K562 (cell line): ENCODE results near the gene SENP1.

Source experiments
- EZH2 ChIP-seq: IDR thresholded peaks from 2 replicates; pipeline ENCODE4 v1.6.1; 2012; ENCODE audit warnings: low read depth, mild to moderate bottlenecking, inconsistent platforms, low read length, borderline replicate concordance
- KLF6 ChIP-seq: fragments of 250-450 bp; sonication (Bioruptor Pico); IDR thresholded peaks from 2 replicates; pipeline ENCODE4 v1.4.0; 2020; ENCODE audit warnings: mild to moderate bottlenecking, moderate library complexity, borderline replicate concordance
- L3MBTL2 ChIP-seq: fragments of 450-650 bp; IDR thresholded peaks from 2 replicates; pipeline ENCODE4 v1.6.1; 2016; ENCODE audit warnings: mild to moderate bottlenecking, moderate library complexity
- POLR3G ChIP-seq: IDR thresholded peaks from 2 replicates; pipeline ENCODE4 v1.6.1; 2011; ENCODE audit not compliant: insufficient read length, insufficient replicate concordance; ENCODE audit errors: extremely low read depth
- TF ChIP-seq, protein P1 (sequence below): sonication (generic); formaldehyde crosslinking; IDR thresholded peaks from 2 replicates; pipeline ENCODE4 v1.8.0; 2023; ENCODE audit warnings: mild to moderate bottlenecking, missing genetic modification reagents
- TF ChIP-seq, protein P2 (sequence below), 2 experiments: fragments of 450-650 bp; IDR thresholded peaks; 2 replicates each; pipeline ENCODE4 v1.6.1; 2016
- TF ChIP-seq, protein P3 (sequence below), 3 experiments: IDR thresholded peaks in 2 of 3; conservative IDR thresholded peaks in 1 of 3; 2 replicates each; pipeline ENCODE4 v1.5.1; 2011 to 2012; ENCODE audit warnings: low read length in 3 of 3, mild to moderate bottlenecking in 3 of 3, control low read depth in 2 of 3, improper control_type of control experiment in 1 of 3, inconsistent platforms in 1 of 3, low read depth in 1 of 3, mixed read lengths in 1 of 3, moderate library complexity in 1 of 3; ENCODE audit not compliant: insufficient read depth in 2 of 3

DNA sequence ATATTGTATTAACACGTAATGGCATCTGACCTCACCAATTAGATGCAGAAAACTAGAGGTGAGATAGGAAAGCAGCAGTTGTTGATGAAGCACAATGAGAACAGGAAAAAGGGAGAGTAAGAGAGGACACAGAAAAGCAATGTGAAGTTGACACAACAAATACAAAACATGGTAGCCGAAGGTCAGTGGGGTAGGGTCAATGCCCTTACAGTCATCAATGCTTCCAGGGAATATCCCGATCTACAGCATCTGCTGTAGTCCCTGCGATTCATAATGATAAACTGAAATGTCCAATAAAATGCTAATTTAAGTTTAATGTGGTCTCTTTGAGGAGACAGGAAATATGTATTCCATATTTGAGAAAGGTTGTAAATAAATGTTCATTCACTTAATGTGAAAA is 98.7 kb downstream of the SENP1 start:
- TF ChIP-seq POLR3G (no peak), L3MBTL2 (no peak), EZH2 (no peak), KLF6 (CRISPR knock-in tag) (no peak)
- TF ChIP-seq, protein P1, sequence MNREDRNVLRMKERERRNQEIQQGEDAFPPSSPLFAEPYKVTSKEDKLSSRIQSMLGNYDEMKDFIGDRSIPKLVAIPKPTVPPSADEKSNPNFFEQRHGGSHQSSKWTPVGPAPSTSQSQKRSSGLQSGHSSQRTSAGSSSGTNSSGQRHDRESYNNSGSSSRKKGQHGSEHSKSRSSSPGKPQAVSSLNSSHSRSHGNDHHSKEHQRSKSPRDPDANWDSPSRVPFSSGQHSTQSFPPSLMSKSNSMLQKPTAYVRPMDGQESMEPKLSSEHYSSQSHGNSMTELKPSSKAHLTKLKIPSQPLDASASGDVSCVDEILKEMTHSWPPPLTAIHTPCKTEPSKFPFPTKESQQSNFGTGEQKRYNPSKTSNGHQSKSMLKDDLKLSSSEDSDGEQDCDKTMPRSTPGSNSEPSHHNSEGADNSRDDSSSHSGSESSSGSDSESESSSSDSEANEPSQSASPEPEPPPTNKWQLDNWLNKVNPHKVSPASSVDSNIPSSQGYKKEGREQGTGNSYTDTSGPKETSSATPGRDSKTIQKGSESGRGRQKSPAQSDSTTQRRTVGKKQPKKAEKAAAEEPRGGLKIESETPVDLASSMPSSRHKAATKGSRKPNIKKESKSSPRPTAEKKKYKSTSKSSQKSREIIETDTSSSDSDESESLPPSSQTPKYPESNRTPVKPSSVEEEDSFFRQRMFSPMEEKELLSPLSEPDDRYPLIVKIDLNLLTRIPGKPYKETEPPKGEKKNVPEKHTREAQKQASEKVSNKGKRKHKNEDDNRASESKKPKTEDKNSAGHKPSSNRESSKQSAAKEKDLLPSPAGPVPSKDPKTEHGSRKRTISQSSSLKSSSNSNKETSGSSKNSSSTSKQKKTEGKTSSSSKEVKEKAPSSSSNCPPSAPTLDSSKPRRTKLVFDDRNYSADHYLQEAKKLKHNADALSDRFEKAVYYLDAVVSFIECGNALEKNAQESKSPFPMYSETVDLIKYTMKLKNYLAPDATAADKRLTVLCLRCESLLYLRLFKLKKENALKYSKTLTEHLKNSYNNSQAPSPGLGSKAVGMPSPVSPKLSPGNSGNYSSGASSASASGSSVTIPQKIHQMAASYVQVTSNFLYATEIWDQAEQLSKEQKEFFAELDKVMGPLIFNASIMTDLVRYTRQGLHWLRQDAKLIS (CRISPR knock-in tag) = no peak
- TF ChIP-seq, protein P2, sequence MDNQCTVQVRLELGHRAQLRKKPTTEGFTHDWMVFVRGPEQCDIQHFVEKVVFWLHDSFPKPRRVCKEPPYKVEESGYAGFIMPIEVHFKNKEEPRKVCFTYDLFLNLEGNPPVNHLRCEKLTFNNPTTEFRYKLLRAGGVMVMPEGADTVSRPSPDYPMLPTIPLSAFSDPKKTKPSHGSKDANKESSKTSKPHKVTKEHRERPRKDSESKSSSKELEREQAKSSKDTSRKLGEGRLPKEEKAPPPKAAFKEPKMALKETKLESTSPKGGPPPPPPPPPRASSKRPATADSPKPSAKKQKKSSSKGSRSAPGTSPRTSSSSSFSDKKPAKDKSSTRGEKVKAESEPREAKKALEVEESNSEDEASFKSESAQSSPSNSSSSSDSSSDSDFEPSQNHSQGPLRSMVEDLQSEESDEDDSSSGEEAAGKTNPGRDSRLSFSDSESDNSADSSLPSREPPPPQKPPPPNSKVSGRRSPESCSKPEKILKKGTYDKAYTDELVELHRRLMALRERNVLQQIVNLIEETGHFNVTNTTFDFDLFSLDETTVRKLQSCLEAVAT (IDR thresholded peaks at IDR 0.05) = no peak
- TF ChIP-seq, protein P3, sequence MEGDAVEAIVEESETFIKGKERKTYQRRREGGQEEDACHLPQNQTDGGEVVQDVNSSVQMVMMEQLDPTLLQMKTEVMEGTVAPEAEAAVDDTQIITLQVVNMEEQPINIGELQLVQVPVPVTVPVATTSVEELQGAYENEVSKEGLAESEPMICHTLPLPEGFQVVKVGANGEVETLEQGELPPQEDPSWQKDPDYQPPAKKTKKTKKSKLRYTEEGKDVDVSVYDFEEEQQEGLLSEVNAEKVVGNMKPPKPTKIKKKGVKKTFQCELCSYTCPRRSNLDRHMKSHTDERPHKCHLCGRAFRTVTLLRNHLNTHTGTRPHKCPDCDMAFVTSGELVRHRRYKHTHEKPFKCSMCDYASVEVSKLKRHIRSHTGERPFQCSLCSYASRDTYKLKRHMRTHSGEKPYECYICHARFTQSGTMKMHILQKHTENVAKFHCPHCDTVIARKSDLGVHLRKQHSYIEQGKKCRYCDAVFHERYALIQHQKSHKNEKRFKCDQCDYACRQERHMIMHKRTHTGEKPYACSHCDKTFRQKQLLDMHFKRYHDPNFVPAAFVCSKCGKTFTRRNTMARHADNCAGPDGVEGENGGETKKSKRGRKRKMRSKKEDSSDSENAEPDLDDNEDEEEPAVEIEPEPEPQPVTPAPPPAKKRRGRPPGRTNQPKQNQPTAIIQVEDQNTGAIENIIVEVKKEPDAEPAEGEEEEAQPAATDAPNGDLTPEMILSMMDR (IDR thresholded peaks at IDR 0.05 in 2 of 3, conservative IDR thresholded peaks at IDR 0.05 in 1 of 3; ENCODE audit: insufficient read depth in 2 of 3, low read depth in 1 of 3, low read length in 3 of 3) = no peak
